ENCODE results near the gene SLC4A9.

SLC4A9 gene

DNA sequence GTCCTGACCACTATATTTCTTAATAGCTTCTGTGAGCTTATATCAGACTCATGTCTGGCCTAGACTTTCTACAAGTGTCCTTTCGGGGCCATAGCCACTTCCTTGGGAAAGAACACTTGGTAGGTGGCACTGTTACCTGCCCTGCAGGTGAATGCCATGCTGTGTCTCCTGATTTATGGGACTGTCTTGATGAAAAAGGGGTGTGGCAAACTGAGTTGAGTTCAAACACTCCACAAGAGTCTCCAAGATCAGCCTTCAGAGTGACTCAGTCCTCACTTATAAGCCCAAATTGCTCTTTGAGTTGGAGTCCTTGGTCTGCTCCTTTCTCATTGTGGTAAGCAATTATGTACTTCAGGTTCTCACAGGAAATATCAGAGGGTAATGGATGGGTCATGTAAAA, 31.7 kb downstream of the SLC4A9 start:
- Histone ChIP-seq H3K79me2 (ENCODE audit: control insufficient read depth, low read length) (no peaks in the 10 kb centered on the region), H3F3A (ENCODE audit: control insufficient read depth, insufficient read depth) (no peaks in the 10 kb centered on the region), H3K27ac (ENCODE audit: low read depth, low read length) (no peak overlapping the region), H3K36me3 (ENCODE audit: control insufficient read depth, low read length) (no peaks in the 10 kb centered on the region), H3K9me3 (ENCODE audit: control insufficient read depth, insufficient read depth, low read length) (no peaks in the 10 kb centered on the region), H3K9me2 (replicated peaks; ENCODE audit: control insufficient read depth, low read length) (no peaks in the 10 kb centered on the region), H4K20me1 (ENCODE audit: control insufficient read depth, insufficient read depth, low read depth, low read length) (no peaks in the 10 kb centered on the region; the same call in 1 of the 2 replicates), H3K4me1 (ENCODE audit: control insufficient read depth, low read length) (no peaks in the 10 kb centered on the region), H3K27me3 (ENCODE audit: control insufficient read depth, low read length) (no peaks in the 10 kb centered on the region), H3K4me3 (ENCODE audit: low read length) (no peak overlapping the region), H3K4me2 (ENCODE audit: low read length) (no peak overlapping the region)
- TF ChIP-seq, protein P1, sequence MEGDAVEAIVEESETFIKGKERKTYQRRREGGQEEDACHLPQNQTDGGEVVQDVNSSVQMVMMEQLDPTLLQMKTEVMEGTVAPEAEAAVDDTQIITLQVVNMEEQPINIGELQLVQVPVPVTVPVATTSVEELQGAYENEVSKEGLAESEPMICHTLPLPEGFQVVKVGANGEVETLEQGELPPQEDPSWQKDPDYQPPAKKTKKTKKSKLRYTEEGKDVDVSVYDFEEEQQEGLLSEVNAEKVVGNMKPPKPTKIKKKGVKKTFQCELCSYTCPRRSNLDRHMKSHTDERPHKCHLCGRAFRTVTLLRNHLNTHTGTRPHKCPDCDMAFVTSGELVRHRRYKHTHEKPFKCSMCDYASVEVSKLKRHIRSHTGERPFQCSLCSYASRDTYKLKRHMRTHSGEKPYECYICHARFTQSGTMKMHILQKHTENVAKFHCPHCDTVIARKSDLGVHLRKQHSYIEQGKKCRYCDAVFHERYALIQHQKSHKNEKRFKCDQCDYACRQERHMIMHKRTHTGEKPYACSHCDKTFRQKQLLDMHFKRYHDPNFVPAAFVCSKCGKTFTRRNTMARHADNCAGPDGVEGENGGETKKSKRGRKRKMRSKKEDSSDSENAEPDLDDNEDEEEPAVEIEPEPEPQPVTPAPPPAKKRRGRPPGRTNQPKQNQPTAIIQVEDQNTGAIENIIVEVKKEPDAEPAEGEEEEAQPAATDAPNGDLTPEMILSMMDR (IDR thresholded peaks at IDR 0.05; ENCODE audit: low read depth, low read length, poor library complexity, severe bottlenecking): no peak
- no peak for TF ChIP-seq EZH2phosphoT487 (IDR thresholded peaks at IDR 0.05; ENCODE audit: borderline replicate concordance, low read length)

DNA sequence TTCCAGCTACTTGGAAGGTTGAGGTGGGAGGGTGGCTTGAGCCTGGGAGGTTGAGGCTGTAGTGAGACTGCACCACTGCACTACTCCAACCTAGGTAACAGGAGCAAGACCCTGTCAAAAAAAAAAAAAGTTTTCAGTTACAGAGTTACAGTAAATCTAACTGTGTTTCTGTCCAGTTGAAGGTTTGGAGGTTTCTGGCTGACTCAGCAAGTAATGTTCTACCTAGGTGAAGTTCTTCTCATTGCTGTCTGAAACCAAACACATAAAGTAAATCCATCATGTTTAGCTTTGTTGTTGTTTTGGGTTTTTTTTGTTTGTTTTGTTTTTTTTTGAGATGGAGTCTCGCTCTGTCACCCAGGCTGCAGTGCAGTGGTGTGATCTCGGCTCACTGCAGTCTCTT, 33.7 kb downstream of the SLC4A9 start:
- no peaks in the 10 kb centered on the region for H3K4me1 ChIP-seq (ENCODE audit: control insufficient read depth, low read length)
- H3F3A ChIP-seq (ENCODE audit: control insufficient read depth, insufficient read depth): no peaks in the 10 kb centered on the region
- H3K79me2 ChIP-seq (ENCODE audit: control insufficient read depth, low read length): peaks cover 11% of the 10 kb centered on the region
- no peaks in the 10 kb centered on the region for H3K9me2 ChIP-seq (replicated peaks; ENCODE audit: control insufficient read depth, low read length)
- H3K36me3 ChIP-seq (ENCODE audit: control insufficient read depth, low read length): no peaks in the 10 kb centered on the region
- no peaks in the 10 kb centered on the region for H3K27me3 ChIP-seq (ENCODE audit: control insufficient read depth, low read length)
- no peaks in the 10 kb centered on the region for H3K9me3 ChIP-seq (ENCODE audit: control insufficient read depth, insufficient read depth, low read length)
- TF ChIP-seq EZH2phosphoT487 (IDR thresholded peaks at IDR 0.05; ENCODE audit: borderline replicate concordance, low read length): no peak
- TF ChIP-seq, protein P1 (IDR thresholded peaks at IDR 0.05; ENCODE audit: low read depth, low read length, poor library complexity, severe bottlenecking): no peak
- no peak overlapping the region for H3K4me2 ChIP-seq (ENCODE audit: low read length)
- H4K20me1 ChIP-seq (ENCODE audit: control insufficient read depth, insufficient read depth, low read depth, low read length): no peaks in the 10 kb centered on the region; the same call in 1 of the 2 replicates
- H3K27ac ChIP-seq (ENCODE audit: low read depth, low read length): no peak overlapping the region
- no peak overlapping the region for H3K4me3 ChIP-seq (ENCODE audit: low read length)

GRCh38 chr5:140398379-140398811, 38.4 kb downstream of the SLC4A9 start:
- Histone ChIP-seq H3K27ac (ENCODE audit: low read depth, low read length) (no peak overlapping the region), H3K36me3 (ENCODE audit: control insufficient read depth, low read length) (peaks cover 9% of the 10 kb centered on the region), H3K4me2 (ENCODE audit: low read length) (no peak overlapping the region), H3K9me3 (ENCODE audit: control insufficient read depth, insufficient read depth, low read length) (no peaks in the 10 kb centered on the region), H3K27me3 (ENCODE audit: control insufficient read depth, low read length) (no peaks in the 10 kb centered on the region), H3K79me2 (ENCODE audit: control insufficient read depth, low read length) (peaks cover 50% of the 10 kb centered on the region), H3F3A (ENCODE audit: control insufficient read depth, insufficient read depth) (no peaks in the 10 kb centered on the region), H3K4me1 (ENCODE audit: control insufficient read depth, low read length) (peaks cover 11% of the 10 kb centered on the region), H3K9me2 (replicated peaks; ENCODE audit: control insufficient read depth, low read length) (no peaks in the 10 kb centered on the region), H4K20me1 (ENCODE audit: control insufficient read depth, insufficient read depth, low read depth, low read length) (peaks cover 12% of the 10 kb centered on the region), H3K4me3 (ENCODE audit: low read length) (no peak overlapping the region)
- no peak for TF ChIP-seq EZH2phosphoT487 (IDR thresholded peaks at IDR 0.05; ENCODE audit: borderline replicate concordance, low read length)
- TF ChIP-seq, protein P1 (IDR thresholded peaks at IDR 0.05; ENCODE audit: low read depth, low read length, poor library complexity, severe bottlenecking): no peak
